ENCODE results near the gene NOLC1. TPM values are rescaled to one million over a fixed set of nuclear protein-coding genes. Genes with fewer than 3 reads are reported as not detected.

Gene NOLC1
- total and polyA plus RNA-seq, 10 of the 15 experiments (the other 5 are each of a cell fraction or from before 2014, with no cell fraction given): 91.7 to 244 (median 128) TPM

DNA sequence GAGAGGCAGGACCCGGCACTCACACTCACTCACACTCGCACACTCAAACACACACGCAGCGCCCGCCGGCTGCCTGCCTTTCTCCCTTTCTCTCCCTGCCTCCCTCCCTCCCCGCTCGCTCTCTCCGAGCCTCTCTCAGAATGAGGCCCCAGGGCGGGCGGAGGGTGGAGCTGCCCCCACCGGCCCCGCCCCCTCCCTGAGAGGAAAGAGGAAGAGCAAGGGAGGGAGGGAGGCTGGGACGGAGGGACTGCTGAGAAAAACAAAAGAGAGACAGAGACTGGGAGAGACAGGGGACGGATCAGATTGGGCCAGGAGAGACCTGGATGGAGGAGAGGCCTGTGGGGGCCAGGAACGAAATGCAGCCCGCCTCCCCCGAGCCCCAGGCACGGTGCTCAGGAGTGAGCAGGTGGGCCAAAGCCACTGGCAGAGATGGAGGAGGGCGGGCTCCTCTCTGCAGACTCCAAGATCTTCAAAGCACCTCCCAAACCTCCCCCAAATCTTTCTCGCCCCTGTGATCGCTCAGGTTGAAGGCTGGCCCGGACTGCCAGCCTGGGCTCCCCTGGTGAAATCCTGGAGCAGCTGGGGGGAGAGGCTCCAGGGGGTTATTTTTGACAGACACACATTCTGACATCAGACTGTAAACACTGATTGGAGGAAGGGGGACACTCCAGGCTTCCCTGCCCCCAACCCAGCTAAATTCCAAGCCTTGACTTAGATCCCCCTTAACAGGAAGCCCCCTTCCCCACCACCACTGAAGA lies 37.1 kb upstream of the NOLC1 start (continued):
- TF ChIP-seq, protein P1, sequence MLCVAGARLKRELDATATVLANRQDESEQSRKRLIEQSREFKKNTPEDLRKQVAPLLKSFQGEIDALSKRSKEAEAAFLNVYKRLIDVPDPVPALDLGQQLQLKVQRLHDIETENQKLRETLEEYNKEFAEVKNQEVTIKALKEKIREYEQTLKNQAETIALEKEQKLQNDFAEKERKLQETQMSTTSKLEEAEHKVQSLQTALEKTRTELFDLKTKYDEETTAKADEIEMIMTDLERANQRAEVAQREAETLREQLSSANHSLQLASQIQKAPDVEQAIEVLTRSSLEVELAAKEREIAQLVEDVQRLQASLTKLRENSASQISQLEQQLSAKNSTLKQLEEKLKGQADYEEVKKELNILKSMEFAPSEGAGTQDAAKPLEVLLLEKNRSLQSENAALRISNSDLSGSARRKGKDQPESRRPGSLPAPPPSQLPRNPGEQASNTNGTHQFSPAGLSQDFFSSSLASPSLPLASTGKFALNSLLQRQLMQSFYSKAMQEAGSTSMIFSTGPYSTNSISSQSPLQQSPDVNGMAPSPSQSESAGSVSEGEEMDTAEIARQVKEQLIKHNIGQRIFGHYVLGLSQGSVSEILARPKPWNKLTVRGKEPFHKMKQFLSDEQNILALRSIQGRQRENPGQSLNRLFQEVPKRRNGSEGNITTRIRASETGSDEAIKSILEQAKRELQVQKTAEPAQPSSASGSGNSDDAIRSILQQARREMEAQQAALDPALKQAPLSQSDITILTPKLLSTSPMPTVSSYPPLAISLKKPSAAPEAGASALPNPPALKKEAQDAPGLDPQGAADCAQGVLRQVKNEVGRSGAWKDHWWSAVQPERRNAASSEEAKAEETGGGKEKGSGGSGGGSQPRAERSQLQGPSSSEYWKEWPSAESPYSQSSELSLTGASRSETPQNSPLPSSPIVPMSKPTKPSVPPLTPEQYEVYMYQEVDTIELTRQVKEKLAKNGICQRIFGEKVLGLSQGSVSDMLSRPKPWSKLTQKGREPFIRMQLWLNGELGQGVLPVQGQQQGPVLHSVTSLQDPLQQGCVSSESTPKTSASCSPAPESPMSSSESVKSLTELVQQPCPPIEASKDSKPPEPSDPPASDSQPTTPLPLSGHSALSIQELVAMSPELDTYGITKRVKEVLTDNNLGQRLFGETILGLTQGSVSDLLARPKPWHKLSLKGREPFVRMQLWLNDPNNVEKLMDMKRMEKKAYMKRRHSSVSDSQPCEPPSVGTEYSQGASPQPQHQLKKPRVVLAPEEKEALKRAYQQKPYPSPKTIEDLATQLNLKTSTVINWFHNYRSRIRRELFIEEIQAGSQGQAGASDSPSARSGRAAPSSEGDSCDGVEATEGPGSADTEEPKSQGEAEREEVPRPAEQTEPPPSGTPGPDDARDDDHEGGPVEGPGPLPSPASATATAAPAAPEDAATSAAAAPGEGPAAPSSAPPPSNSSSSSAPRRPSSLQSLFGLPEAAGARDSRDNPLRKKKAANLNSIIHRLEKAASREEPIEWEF (IDR thresholded peaks at IDR 0.05; ENCODE audit: insufficient replicate concordance, low read depth, low read length): no peak
- no peak for TF ChIP-seq JUNB (IDR thresholded peaks at IDR 0.05)
- TF ChIP-seq NBN (IDR thresholded peaks at IDR 0.05): peak; percentile 79; the same call in 1 of the 2 replicates
- TF ChIP-seq IRF4 (IDR thresholded peaks at IDR 0.05; ENCODE audit: low read depth, low read length): no peak
- no peak for TF ChIP-seq SIX5 (IDR thresholded peaks at IDR 0.05; ENCODE audit: low read depth, low read length, severe bottlenecking)
- TF ChIP-seq, protein P2, sequence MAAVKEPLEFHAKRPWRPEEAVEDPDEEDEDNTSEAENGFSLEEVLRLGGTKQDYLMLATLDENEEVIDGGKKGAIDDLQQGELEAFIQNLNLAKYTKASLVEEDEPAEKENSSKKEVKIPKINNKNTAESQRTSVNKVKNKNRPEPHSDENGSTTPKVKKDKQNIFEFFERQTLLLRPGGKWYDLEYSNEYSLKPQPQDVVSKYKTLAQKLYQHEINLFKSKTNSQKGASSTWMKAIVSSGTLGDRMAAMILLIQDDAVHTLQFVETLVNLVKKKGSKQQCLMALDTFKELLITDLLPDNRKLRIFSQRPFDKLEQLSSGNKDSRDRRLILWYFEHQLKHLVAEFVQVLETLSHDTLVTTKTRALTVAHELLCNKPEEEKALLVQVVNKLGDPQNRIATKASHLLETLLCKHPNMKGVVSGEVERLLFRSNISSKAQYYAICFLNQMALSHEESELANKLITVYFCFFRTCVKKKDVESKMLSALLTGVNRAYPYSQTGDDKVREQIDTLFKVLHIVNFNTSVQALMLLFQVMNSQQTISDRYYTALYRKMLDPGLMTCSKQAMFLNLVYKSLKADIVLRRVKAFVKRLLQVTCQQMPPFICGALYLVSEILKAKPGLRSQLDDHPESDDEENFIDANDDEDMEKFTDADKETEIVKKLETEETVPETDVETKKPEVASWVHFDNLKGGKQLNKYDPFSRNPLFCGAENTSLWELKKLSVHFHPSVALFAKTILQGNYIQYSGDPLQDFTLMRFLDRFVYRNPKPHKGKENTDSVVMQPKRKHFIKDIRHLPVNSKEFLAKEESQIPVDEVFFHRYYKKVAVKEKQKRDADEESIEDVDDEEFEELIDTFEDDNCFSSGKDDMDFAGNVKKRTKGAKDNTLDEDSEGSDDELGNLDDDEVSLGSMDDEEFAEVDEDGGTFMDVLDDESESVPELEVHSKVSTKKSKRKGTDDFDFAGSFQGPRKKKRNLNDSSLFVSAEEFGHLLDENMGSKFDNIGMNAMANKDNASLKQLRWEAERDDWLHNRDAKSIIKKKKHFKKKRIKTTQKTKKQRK (IDR thresholded peaks at IDR 0.05; ENCODE audit: low read depth, low read length): no peak
- no peak for TF ChIP-seq HDAC2 (IDR thresholded peaks at IDR 0.05)
- no peak for TF ChIP-seq PAX5 (IDR thresholded peaks at IDR 0.05; ENCODE audit: borderline replicate concordance, low read depth, low read length)
- TF ChIP-seq POLR2AphosphoS5 (IDR thresholded peaks at IDR 0.05; ENCODE audit: low read length): peak; percentile 82
- TF ChIP-seq, protein P3, sequence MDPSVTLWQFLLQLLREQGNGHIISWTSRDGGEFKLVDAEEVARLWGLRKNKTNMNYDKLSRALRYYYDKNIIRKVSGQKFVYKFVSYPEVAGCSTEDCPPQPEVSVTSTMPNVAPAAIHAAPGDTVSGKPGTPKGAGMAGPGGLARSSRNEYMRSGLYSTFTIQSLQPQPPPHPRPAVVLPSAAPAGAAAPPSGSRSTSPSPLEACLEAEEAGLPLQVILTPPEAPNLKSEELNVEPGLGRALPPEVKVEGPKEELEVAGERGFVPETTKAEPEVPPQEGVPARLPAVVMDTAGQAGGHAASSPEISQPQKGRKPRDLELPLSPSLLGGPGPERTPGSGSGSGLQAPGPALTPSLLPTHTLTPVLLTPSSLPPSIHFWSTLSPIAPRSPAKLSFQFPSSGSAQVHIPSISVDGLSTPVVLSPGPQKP (IDR thresholded peaks at IDR 0.05; ENCODE audit: low read depth, low read length): no peak
- no peak for TF ChIP-seq ZNF24 (IDR thresholded peaks at IDR 0.05)
- TF ChIP-seq, protein P4, sequence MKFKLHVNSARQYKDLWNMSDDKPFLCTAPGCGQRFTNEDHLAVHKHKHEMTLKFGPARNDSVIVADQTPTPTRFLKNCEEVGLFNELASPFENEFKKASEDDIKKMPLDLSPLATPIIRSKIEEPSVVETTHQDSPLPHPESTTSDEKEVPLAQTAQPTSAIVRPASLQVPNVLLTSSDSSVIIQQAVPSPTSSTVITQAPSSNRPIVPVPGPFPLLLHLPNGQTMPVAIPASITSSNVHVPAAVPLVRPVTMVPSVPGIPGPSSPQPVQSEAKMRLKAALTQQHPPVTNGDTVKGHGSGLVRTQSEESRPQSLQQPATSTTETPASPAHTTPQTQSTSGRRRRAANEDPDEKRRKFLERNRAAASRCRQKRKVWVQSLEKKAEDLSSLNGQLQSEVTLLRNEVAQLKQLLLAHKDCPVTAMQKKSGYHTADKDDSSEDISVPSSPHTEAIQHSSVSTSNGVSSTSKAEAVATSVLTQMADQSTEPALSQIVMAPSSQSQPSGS (IDR thresholded peaks at IDR 0.05; ENCODE audit: low read length): no peak
- TF ChIP-seq RB1 (IDR thresholded peaks at IDR 0.05; ENCODE audit: borderline replicate concordance): no peak
- TF ChIP-seq, protein P5, sequence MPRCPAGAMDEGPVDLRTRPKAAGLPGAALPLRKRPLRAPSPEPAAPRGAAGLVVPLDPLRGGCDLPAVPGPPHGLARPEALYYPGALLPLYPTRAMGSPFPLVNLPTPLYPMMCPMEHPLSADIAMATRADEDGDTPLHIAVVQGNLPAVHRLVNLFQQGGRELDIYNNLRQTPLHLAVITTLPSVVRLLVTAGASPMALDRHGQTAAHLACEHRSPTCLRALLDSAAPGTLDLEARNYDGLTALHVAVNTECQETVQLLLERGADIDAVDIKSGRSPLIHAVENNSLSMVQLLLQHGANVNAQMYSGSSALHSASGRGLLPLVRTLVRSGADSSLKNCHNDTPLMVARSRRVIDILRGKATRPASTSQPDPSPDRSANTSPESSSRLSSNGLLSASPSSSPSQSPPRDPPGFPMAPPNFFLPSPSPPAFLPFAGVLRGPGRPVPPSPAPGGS (IDR thresholded peaks at IDR 0.05; ENCODE audit: borderline replicate concordance, insufficient read depth, low read depth, low read length, poor library complexity, severe bottlenecking): no peak
- TF ChIP-seq, protein P6, sequence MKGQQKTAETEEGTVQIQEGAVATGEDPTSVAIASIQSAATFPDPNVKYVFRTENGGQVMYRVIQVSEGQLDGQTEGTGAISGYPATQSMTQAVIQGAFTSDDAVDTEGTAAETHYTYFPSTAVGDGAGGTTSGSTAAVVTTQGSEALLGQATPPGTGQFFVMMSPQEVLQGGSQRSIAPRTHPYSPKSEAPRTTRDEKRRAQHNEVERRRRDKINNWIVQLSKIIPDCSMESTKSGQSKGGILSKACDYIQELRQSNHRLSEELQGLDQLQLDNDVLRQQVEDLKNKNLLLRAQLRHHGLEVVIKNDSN (IDR thresholded peaks at IDR 0.05; ENCODE audit: borderline replicate concordance, extremely low read length, insufficient read depth, low read depth, low read length): no peak
